CD4-positive, alpha-beta T cell treated with Interleukin-4 for 4 hours (primary cell): ENCODE measurements around the gene TMPRSS5.

Experiments
- DNase-seq: peaks from one replicate; pipeline ENCODE4 v3.0.0-alpha.2; 2020

TMPRSS5 gene

GRCh38 chr11:113666584-113666983, 39.5 kb downstream of the TMPRSS5 start:
- DNase-seq = no peak

- no peak for DNase-seq
Observed at GRCh38 chr11:113664981-113665710, 41.0 kb downstream of the TMPRSS5 start.

- DNase-seq = no peak
Observed at GRCh38 chr11:113664069-113664980, 41.8 kb downstream of the TMPRSS5 start.

GRCh38 chr11:113663567-113663966, 42.5 kb downstream of the TMPRSS5 start:
- no peak for DNase-seq

GRCh38 chr11:113655771-113656170, 50.3 kb downstream of the TMPRSS5 start:
- DNase-seq = no peak

GRCh38 chr11:113651023-113651422, 55.1 kb downstream of the TMPRSS5 start:
- DNase-seq = no peak

- no peak for DNase-seq
Observed at GRCh38 chr11:113649311-113649710, 56.8 kb downstream of the TMPRSS5 start.

- no peak for DNase-seq
Observed at GRCh38 chr11:113647856-113648255, 58.3 kb downstream of the TMPRSS5 start.

GRCh38 chr11:113647108-113647507, 59.0 kb downstream of the TMPRSS5 start:
- no peak for DNase-seq

- DNase-seq = no peak
Observed at GRCh38 chr11:113645593-113646349, 60.3 kb downstream of the TMPRSS5 start.

GRCh38 chr11:113644605-113645004, 61.5 kb downstream of the TMPRSS5 start:
- no peak for DNase-seq

- no peak for DNase-seq
Observed at GRCh38 chr11:113643701-113644100, 62.4 kb downstream of the TMPRSS5 start.

GRCh38 chr11:113643006-113643585, 63.0 kb downstream of the TMPRSS5 start:
- DNase-seq = no peak

GRCh38 chr11:113642090-113642489, 64.0 kb downstream of the TMPRSS5 start:
- no peak for DNase-seq

GRCh38 chr11:113638376-113638775, 67.7 kb downstream of the TMPRSS5 start:
- no peak for DNase-seq

GRCh38 chr11:113637636-113638035, 68.5 kb downstream of the TMPRSS5 start:
- no peak for DNase-seq
